IMR-90 (cell line): Measurements from ENCODE around the gene RENBP.

ENCODE experiments used
- BHLHE40 ChIP-seq: fragments of 150-350 bp; IDR thresholded peaks from 2 replicates; pipeline ENCODE4 v1.6.1; 2016; ENCODE audit warnings: mild to moderate bottlenecking, low read depth, low read length
- CEBPB ChIP-seq: IDR thresholded peaks from 2 replicates; pipeline ENCODE4 v1.6.1; 2012; ENCODE audit warnings: low read depth, low read length, improper control_type of control experiment
- CHD1 ChIP-seq: IDR thresholded peaks from 2 replicates; pipeline ENCODE4 v1.6.1; 2012; ENCODE audit warnings: low read depth, low read length, improper control_type of control experiment
- MAFK ChIP-seq: IDR thresholded peaks from 2 replicates; pipeline ENCODE4 v1.6.1; 2012; ENCODE audit warnings: low read depth, low read length, improper control_type of control experiment
- MAZ ChIP-seq: IDR thresholded peaks from 2 replicates; pipeline ENCODE4 v1.6.1; 2012; ENCODE audit warnings: low read depth, mild to moderate bottlenecking, low read length, improper control_type of control experiment, moderate library complexity, borderline replicate concordance
- MXI1 ChIP-seq: IDR thresholded peaks from 2 replicates; pipeline ENCODE4 v1.6.1; 2012; ENCODE audit warnings: low read depth, mild to moderate bottlenecking, low read length, moderate library complexity, borderline replicate concordance
- NFE2L2 ChIP-seq: fragments of 150-350 bp; IDR thresholded peaks from 2 replicates; pipeline ENCODE4 v1.6.1; 2016; ENCODE audit warnings: low read depth, mild to moderate bottlenecking, low read length
- POLR2A ChIP-seq: IDR thresholded peaks from 2 replicates; pipeline ENCODE4 v1.6.1; 2012; ENCODE audit warnings: mild to moderate bottlenecking, low read depth, low read length
- RAD21 ChIP-seq: IDR thresholded peaks from 2 replicates; pipeline ENCODE4 v1.6.1; 2012; ENCODE audit warnings: low read length, improper control_type of control experiment
- RFX5 ChIP-seq: IDR thresholded peaks from 2 replicates; pipeline ENCODE4 v1.8.0; 2012; ENCODE audit warnings: low read depth, mild to moderate bottlenecking, low read length, moderate library complexity
- SMC3 ChIP-seq: fragments of 150-350 bp; IDR thresholded peaks from 2 replicates; pipeline ENCODE4 v1.6.1; 2016; ENCODE audit warnings: low read depth, mild to moderate bottlenecking, antibody characterized with exemption, low read length, moderate library complexity
- TF ChIP-seq, protein P1 (sequence below): conservative IDR thresholded peaks from 2 replicates; pipeline ENCODE4 v1.5.1; 2012; ENCODE audit warnings: mild to moderate bottlenecking, low read depth, low read length, improper control_type of control experiment
- TF ChIP-seq, protein P2 (sequence below): fragments of 150-350 bp; IDR thresholded peaks from 2 replicates; pipeline ENCODE4 v1.6.1; 2017; ENCODE audit warnings: mild to moderate bottlenecking, antibody characterized with exemption, low read length, low read depth
- TF ChIP-seq, protein P3 (sequence below): fragments of 150-350 bp; IDR thresholded peaks from 2 replicates; pipeline ENCODE4 v1.6.1; 2016; ENCODE audit warnings: low read depth, mild to moderate bottlenecking, low read length, moderate library complexity, borderline replicate concordance

- TF ChIP-seq, protein P1, sequence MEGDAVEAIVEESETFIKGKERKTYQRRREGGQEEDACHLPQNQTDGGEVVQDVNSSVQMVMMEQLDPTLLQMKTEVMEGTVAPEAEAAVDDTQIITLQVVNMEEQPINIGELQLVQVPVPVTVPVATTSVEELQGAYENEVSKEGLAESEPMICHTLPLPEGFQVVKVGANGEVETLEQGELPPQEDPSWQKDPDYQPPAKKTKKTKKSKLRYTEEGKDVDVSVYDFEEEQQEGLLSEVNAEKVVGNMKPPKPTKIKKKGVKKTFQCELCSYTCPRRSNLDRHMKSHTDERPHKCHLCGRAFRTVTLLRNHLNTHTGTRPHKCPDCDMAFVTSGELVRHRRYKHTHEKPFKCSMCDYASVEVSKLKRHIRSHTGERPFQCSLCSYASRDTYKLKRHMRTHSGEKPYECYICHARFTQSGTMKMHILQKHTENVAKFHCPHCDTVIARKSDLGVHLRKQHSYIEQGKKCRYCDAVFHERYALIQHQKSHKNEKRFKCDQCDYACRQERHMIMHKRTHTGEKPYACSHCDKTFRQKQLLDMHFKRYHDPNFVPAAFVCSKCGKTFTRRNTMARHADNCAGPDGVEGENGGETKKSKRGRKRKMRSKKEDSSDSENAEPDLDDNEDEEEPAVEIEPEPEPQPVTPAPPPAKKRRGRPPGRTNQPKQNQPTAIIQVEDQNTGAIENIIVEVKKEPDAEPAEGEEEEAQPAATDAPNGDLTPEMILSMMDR = 0 out of 2 replicates have a peak, but pooled peaks have one; percentile 25
- TF ChIP-seq, protein P2, sequence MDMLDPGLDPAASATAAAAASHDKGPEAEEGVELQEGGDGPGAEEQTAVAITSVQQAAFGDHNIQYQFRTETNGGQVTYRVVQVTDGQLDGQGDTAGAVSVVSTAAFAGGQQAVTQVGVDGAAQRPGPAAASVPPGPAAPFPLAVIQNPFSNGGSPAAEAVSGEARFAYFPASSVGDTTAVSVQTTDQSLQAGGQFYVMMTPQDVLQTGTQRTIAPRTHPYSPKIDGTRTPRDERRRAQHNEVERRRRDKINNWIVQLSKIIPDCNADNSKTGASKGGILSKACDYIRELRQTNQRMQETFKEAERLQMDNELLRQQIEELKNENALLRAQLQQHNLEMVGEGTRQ = no peak
- TF ChIP-seq MAFK = no peak
- no peak for TF ChIP-seq MAZ
- no peak for TF ChIP-seq POLR2A
- no peak for TF ChIP-seq SMC3
- no peak for TF ChIP-seq NFE2L2
- no peak for TF ChIP-seq CEBPB
- TF ChIP-seq, protein P3, sequence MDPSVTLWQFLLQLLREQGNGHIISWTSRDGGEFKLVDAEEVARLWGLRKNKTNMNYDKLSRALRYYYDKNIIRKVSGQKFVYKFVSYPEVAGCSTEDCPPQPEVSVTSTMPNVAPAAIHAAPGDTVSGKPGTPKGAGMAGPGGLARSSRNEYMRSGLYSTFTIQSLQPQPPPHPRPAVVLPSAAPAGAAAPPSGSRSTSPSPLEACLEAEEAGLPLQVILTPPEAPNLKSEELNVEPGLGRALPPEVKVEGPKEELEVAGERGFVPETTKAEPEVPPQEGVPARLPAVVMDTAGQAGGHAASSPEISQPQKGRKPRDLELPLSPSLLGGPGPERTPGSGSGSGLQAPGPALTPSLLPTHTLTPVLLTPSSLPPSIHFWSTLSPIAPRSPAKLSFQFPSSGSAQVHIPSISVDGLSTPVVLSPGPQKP = no peak
- peak; percentile 27 for TF ChIP-seq RAD21
- no peak for TF ChIP-seq BHLHE40
- no peak for TF ChIP-seq MXI1
- no peak for TF ChIP-seq RFX5
- TF ChIP-seq CHD1 = no peak
These were observed 20.1 kb downstream of the RENBP start for GRCh38 chrX:153924149-153924861.
